ENCODE measurements around the gene ZNF786.
"Not testable (repeated sequence)": the region's sequence is repeated elsewhere in the genome, so short reads cannot be mapped to it uniquely, and the experiment has no call there.

Gene ZNF786

DNA sequence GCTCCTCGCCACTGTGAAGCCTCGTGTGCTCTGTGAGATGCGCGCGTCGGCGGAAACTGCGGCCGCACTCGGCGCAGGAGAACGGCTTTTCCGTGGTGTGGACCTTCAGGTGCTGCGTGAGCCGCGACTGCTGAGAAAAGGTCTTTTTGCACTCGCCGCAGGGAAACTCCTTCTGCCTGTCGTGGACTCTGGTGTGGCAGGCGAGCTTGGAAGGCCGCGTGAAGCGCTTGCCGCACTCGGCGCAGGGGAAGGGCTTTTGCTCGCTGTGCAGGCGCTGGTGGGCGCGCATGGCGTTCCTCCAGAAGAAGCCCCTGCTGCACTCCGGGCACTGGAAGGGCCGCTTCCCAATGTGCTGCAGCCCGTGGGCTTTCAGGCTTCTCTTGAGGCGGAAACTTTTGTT lies 13.7 kb upstream of the ZNF786 start:
- Histone ChIP-seq H3K4me3 (ENCODE audit: low read depth, low read length) (no peak overlapping the region), H3K9ac (ENCODE audit: low read depth, low read length) (no peak overlapping the region), H3K4me1 (ENCODE audit: control insufficient read depth, insufficient read depth, low read length) (no peaks in the 10 kb centered on the region), H3K27me3 (ENCODE audit: control insufficient read depth, insufficient read depth, low read length) (no peaks in the 10 kb centered on the region), H3K27ac (ENCODE audit: low read depth, low read length) (no peak overlapping the region), H3K36me3 (ENCODE audit: control insufficient read depth, insufficient read depth, low read length) (no peaks in the 10 kb centered on the region), H3K9me3 (ENCODE audit: control insufficient read depth, insufficient read depth, low read length) (no peaks in the 10 kb centered on the region)

DNA sequence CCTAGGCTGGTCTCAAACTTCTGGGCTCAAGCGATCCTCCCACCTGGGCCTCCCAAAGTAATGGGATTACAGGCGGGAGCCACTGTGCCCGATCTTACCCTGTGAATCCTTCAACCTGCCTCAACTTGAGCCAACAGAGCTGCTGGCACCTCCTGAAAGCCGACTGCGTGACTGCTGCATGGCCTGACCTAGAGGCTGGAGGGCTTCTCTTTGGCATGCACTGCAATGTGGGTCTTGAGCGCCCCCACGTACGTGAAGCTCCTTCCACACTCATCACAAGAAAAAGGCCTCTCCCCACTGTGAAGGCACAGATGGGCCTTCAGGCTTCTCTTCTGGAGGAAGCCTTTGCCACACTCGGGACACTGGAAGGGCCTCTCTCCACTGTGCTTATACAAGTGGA lies 12.9 kb upstream of the ZNF786 start:
- Histone ChIP-seq H3K4me1 (ENCODE audit: control insufficient read depth, insufficient read depth, low read length) (no peaks in the 10 kb centered on the region), H3K27ac (ENCODE audit: low read depth, low read length) (no peak overlapping the region), H3K9ac (ENCODE audit: low read depth, low read length) (no peak overlapping the region), H3K9me3 (ENCODE audit: control insufficient read depth, insufficient read depth, low read length) (no peaks in the 10 kb centered on the region), H3K4me3 (ENCODE audit: low read depth, low read length) (no peak overlapping the region), H3K27me3 (ENCODE audit: control insufficient read depth, insufficient read depth, low read length) (no peaks in the 10 kb centered on the region), H3K36me3 (ENCODE audit: control insufficient read depth, insufficient read depth, low read length) (no peaks in the 10 kb centered on the region)

DNA sequence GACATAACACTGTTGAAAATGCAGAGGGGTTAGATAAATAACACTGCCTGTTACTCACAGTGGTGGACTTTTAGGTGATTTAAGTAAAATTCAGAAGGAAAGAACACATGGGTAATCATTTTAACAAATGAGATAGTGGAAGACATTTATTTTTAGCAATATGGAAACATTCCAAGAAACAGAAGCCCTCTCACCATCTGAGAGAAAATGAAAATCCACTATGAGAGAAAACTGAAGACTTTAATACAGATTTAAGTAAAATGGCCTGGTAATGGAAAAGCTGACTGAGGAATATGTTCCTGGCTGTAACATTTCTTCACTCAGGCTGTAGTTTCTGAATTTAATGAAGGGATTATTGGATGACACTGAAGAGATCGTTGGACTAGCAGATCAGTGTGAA lies 12.1 kb upstream of the ZNF786 start:
- Histone ChIP-seq H3K4me1 (ENCODE audit: control insufficient read depth, insufficient read depth, low read length) (no peaks in the 10 kb centered on the region), H3K4me3 (ENCODE audit: low read depth, low read length) (no peak overlapping the region), H3K27me3 (ENCODE audit: control insufficient read depth, insufficient read depth, low read length) (no peaks in the 10 kb centered on the region), H3K27ac (ENCODE audit: low read depth, low read length) (no peak overlapping the region), H3K9ac (ENCODE audit: low read depth, low read length) (no peak overlapping the region), H3K36me3 (ENCODE audit: control insufficient read depth, insufficient read depth, low read length) (no peaks in the 10 kb centered on the region), H3K9me3 (ENCODE audit: control insufficient read depth, insufficient read depth, low read length) (no peaks in the 10 kb centered on the region)

DNA sequence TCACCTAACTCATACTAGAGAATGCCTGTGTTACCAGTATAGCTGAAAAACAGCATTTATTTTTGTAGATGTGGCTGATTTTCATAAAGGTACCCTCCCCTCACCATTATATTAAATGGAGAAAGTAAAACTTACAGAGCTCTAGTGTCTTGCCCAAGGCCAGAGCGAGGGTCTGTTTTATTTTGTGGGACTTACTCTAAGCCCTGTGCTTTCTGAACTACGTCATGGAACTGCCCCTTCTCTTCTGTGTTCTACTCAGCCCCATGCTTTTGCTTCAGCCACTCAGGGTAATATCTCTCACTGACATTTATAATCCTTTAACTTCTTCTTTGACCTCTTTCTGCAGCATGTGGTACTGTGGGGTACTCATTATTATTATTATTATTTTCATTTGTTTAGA lies 10.3 kb upstream of the ZNF786 start:
- Histone ChIP-seq H3K27ac (ENCODE audit: low read depth, low read length) (no peak overlapping the region), H3K4me1 (ENCODE audit: control insufficient read depth, insufficient read depth, low read length) (peaks cover 5% of the 10 kb centered on the region; the same call in 1 of the 2 replicates), H3K9me3 (ENCODE audit: control insufficient read depth, insufficient read depth, low read length) (no peaks in the 10 kb centered on the region), H3K9ac (ENCODE audit: low read depth, low read length) (no peak overlapping the region), H3K4me3 (ENCODE audit: low read depth, low read length) (no peak overlapping the region), H3K27me3 (ENCODE audit: control insufficient read depth, insufficient read depth, low read length) (no peaks in the 10 kb centered on the region), H3K36me3 (ENCODE audit: control insufficient read depth, insufficient read depth, low read length) (no peaks in the 10 kb centered on the region)

DNA sequence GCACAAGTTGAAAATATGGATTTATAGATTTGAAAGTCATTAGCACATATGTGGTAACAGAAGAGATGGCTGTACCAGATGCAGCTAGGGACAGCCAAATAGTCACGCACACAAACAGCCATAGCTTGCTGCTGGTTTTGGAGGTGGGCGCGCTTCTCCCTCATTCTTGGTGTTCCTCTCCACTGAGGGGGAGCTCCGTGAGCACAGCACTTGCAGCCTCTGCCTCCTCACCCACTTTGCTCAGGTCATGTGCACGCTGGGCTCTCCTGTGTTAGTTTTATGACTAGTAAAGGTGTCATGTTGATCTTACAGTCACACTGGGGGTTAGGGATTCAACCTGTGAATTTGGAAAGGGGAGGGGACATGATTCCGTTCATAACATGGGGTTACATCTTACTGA lies 8.5 kb upstream of the ZNF786 start:
- H3K36me3 ChIP-seq (ENCODE audit: control insufficient read depth, insufficient read depth, low read length) = no peaks in the 10 kb centered on the region
- no peak overlapping the region for H3K4me3 ChIP-seq (ENCODE audit: low read depth, low read length)
- H3K4me1 ChIP-seq (ENCODE audit: control insufficient read depth, insufficient read depth, low read length) = peaks cover 5% of the 10 kb centered on the region; the same call in 1 of the 2 replicates
- no peaks in the 10 kb centered on the region for H3K27me3 ChIP-seq (ENCODE audit: control insufficient read depth, insufficient read depth, low read length)
- no peak overlapping the region for H3K27ac ChIP-seq (ENCODE audit: low read depth, low read length)
- no peaks in the 10 kb centered on the region for H3K9me3 ChIP-seq (ENCODE audit: control insufficient read depth, insufficient read depth, low read length)
- H3K9ac ChIP-seq (ENCODE audit: low read depth, low read length) = no peak overlapping the region

DNA sequence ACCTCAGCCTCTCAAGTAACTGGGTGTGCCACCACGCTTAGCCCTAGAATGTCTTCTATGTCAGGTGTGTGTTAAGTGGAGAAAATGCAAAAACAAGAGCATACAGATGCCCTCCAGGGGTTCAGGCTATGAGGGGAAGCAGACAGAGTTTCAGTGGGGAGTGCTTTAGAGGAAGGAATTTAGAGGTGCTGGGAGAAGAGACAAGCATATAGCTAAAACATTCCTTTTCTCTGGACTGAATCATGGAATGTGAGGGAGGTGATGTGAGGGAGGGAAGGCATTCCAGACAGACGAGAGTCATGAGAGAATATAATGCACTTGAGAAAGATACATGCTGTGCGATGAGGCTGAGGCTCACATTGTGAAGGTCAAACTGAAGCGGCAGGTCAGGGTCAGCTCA lies 6.6 kb upstream of the ZNF786 start:
- H3K27ac ChIP-seq (ENCODE audit: low read depth, low read length) = peak overlapping the region; percentile 59
- no peaks in the 10 kb centered on the region for H3K27me3 ChIP-seq (ENCODE audit: control insufficient read depth, insufficient read depth, low read length)
- peaks cover 5% of the 10 kb centered on the region; the same call in 1 of the 2 replicates for H3K4me1 ChIP-seq (ENCODE audit: control insufficient read depth, insufficient read depth, low read length)
- H3K9me3 ChIP-seq (ENCODE audit: control insufficient read depth, insufficient read depth, low read length) = no peaks in the 10 kb centered on the region
- no peak overlapping the region for H3K9ac ChIP-seq (ENCODE audit: low read depth, low read length)
- H3K36me3 ChIP-seq (ENCODE audit: control insufficient read depth, insufficient read depth, low read length) = no peaks in the 10 kb centered on the region
- no peak overlapping the region for H3K4me3 ChIP-seq (ENCODE audit: low read depth, low read length)

DNA sequence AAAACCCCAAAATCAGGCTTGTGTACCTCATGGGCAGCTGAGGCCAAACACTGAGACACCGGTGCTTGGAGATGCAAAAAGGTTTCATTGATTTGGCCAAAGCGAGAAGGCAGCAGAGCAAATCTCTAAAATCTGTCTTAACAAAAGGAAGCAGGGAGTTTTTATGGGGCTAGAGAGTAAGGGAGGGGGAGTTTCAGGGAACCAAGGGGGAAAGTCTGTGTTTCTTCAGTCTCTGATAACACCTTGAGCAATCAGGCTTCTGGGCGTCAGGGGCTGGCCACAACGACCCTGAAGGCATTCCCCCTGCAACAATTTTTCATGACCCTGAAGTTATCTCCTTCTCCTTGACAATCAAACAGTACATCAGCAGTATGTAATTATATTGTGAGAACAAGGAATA lies 2.7 kb upstream of the ZNF786 start:
- no peaks in the 10 kb centered on the region for H3K9me3 ChIP-seq (ENCODE audit: control insufficient read depth, insufficient read depth, low read length)
- H3K9ac ChIP-seq (ENCODE audit: low read depth, low read length) = no peak overlapping the region
- H3K27me3 ChIP-seq (ENCODE audit: control insufficient read depth, insufficient read depth, low read length) = no peaks in the 10 kb centered on the region
- H3K4me1 ChIP-seq (ENCODE audit: control insufficient read depth, insufficient read depth, low read length) = peaks cover 5% of the 10 kb centered on the region; the same call in 1 of the 2 replicates
- H3K36me3 ChIP-seq (ENCODE audit: control insufficient read depth, insufficient read depth, low read length) = no peaks in the 10 kb centered on the region
- H3K27ac ChIP-seq (ENCODE audit: low read depth, low read length) = no peak overlapping the region
- no peak overlapping the region for H3K4me3 ChIP-seq (ENCODE audit: low read depth, low read length)

DNA sequence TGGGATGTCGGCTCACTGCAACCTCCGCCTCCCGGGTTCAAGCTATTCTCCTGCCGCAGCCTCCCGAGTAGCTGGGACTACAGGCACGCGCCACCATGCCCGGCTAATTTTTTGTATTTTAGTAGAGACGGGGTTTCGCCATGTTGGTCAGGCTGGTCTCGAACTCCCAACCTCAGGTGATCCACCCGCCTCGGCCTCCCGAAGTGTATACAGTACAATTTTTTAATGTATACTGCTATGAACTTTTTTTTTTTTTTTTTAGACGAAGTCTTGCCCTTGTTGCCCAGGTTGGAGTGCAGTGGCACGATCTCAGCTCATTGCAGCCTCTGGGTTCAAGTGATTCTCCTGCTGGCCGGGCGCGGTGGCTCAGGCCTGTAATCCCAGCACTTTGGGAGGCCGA lies 1.7 kb upstream of the ZNF786 start:
- not testable (repeated sequence) for H3K9ac ChIP-seq (ENCODE audit: low read depth, low read length); H3K4me1 ChIP-seq (ENCODE audit: control insufficient read depth, insufficient read depth, low read length); H3K27me3 ChIP-seq (ENCODE audit: control insufficient read depth, insufficient read depth, low read length); H3K27ac ChIP-seq (ENCODE audit: low read depth, low read length); H3K4me3 ChIP-seq (ENCODE audit: low read depth, low read length); H3K9me3 ChIP-seq (ENCODE audit: control insufficient read depth, insufficient read depth, low read length); H3K36me3 ChIP-seq (ENCODE audit: control insufficient read depth, insufficient read depth, low read length)

DNA sequence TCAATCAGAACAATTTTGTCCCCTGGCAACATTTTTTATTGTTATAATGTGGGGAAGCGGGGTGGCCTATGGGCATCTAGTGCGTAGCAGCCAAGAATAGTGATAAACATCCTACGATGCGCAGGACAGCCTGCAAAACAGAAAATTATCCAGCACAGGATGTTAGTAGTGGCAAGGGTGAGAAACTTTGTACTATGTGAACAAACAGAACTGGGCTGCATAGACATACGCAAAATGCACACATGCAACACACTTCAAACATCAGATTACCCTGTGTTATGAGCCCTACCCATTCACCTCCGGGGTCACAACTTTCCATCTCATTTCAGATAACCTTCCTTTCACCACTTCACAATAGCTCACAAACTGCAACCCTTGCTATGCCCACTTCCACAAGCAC lies 3.1 kb downstream of the ZNF786 start:
- Histone ChIP-seq H3K4me1 (ENCODE audit: control insufficient read depth, insufficient read depth, low read length) (no peaks in the 10 kb centered on the region), H3K9ac (ENCODE audit: low read depth, low read length) (no peak overlapping the region), H3K36me3 (ENCODE audit: control insufficient read depth, insufficient read depth, low read length) (no peaks in the 10 kb centered on the region)

DNA sequence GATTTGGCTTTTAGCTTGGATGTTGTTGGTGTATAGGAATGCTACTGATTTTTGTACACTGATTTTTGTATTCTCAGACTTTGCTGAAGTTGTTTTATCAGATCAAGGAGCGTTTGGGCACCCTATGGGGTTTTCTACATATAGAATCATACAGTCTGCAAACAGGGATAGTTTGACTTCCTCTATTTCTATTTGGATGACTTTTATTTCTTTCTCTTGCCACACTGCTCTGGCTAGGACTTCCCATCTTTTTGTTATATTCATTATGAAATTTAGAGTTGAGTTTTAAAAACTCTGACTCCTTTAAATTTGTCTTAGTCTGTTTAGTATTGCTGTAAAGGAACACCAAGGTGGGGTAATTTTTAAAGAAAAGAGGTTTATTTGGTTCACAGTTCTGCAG lies 4.7 kb downstream of the ZNF786 start:
- Histone ChIP-seq H3K4me3 (ENCODE audit: low read depth, low read length) (no peak overlapping the region), H3K9ac (ENCODE audit: low read depth, low read length) (no peak overlapping the region), H3K27ac (ENCODE audit: low read depth, low read length) (no peak overlapping the region), H3K27me3 (ENCODE audit: control insufficient read depth, insufficient read depth, low read length) (no peaks in the 10 kb centered on the region), H3K36me3 (ENCODE audit: control insufficient read depth, insufficient read depth, low read length) (no peaks in the 10 kb centered on the region), H3K9me3 (ENCODE audit: control insufficient read depth, insufficient read depth, low read length) (no peaks in the 10 kb centered on the region; the same call in 1 of the 2 replicates), H3K4me1 (ENCODE audit: control insufficient read depth, insufficient read depth, low read length) (0 out of 2 replicates have a peak, but pooled peaks cover 8% of the 10 kb centered on the region)

More for the DNA sequence above, 3.1 kb downstream of the ZNF786 start:
- H3K27me3 ChIP-seq (ENCODE audit: control insufficient read depth, insufficient read depth, low read length) = no peaks in the 10 kb centered on the region
- H3K27ac ChIP-seq (ENCODE audit: low read depth, low read length) = no peak overlapping the region
- no peak overlapping the region for H3K4me3 ChIP-seq (ENCODE audit: low read depth, low read length)
- H3K9me3 ChIP-seq (ENCODE audit: control insufficient read depth, insufficient read depth, low read length) = no peaks in the 10 kb centered on the region; the same call in 1 of the 2 replicates

DNA sequence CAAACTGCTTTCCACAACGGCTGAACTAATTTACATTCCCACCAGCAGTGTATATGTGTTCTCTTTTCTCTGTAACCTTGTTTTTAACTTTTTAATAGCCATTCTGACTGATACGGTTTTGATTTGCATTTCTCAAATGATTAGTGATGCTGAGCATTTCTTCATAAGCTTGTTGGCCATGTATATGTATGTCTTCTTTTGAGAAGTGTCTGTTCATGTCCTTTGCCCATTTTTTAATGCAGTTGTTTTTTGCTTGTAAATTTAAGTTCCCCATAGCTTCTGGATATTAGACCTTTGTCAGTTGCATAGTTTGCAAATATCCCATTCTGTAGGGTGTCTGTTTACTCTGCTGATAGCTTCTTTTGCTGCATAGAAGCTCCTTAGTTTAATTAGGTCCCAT lies 6.1 kb downstream of the ZNF786 start:
- Histone ChIP-seq H3K27ac (ENCODE audit: low read depth, low read length) (no peak overlapping the region), H3K9me3 (ENCODE audit: control insufficient read depth, insufficient read depth, low read length) (no peaks in the 10 kb centered on the region; the same call in 1 of the 2 replicates), H3K27me3 (ENCODE audit: control insufficient read depth, insufficient read depth, low read length) (no peaks in the 10 kb centered on the region), H3K4me1 (ENCODE audit: control insufficient read depth, insufficient read depth, low read length) (0 out of 2 replicates have a peak, but pooled peaks cover 8% of the 10 kb centered on the region), H3K36me3 (ENCODE audit: control insufficient read depth, insufficient read depth, low read length) (0 out of 2 replicates have a peak, but pooled peaks cover 6% of the 10 kb centered on the region), H3K9ac (ENCODE audit: low read depth, low read length) (no peak overlapping the region), H3K4me3 (ENCODE audit: low read depth, low read length) (no peak overlapping the region)

DNA sequence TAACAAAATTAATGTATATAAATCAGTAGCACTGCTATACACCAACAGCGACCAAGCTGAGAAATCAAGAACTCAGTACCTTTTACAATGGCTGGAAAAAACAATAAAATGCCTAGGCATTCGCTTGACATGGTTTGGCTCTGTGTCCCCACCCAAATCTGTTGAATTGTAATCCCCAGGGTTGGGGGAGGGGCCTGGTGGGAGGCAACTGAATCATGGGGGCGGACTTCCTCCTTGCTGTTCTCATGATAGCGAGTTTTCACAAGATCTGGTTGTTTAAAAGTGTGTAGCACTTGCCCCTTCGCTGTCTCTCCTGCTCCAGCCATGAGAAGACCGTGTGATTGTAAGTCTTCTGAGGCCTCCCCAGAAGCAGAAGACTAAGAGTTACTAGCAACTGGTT lies 8.6 kb downstream of the ZNF786 start:
- peaks cover 9% of the 10 kb centered on the region for H3K36me3 ChIP-seq (ENCODE audit: control insufficient read depth, insufficient read depth, low read length)
- no peaks in the 10 kb centered on the region; the same call in 1 of the 2 replicates for H3K9me3 ChIP-seq (ENCODE audit: control insufficient read depth, insufficient read depth, low read length)
- H3K27ac ChIP-seq (ENCODE audit: low read depth, low read length) = no peak overlapping the region
- H3K4me3 ChIP-seq (ENCODE audit: low read depth, low read length) = no peak overlapping the region
- H3K4me1 ChIP-seq (ENCODE audit: control insufficient read depth, insufficient read depth, low read length) = 0 out of 2 replicates have a peak, but pooled peaks cover 8% of the 10 kb centered on the region
- H3K9ac ChIP-seq (ENCODE audit: low read depth, low read length) = no peak overlapping the region
- no peaks in the 10 kb centered on the region for H3K27me3 ChIP-seq (ENCODE audit: control insufficient read depth, insufficient read depth, low read length)
